ENCODE results near the gene BNC2. TPM values are rescaled to one million over a fixed set of nuclear protein-coding genes. Genes with fewer than 3 reads are reported as not detected.

BNC2 gene
- total RNA-seq, 1 experiment from 2014 or later: 43.6 TPM

GRCh38 chr9:16693616-16694015 lies 176.9 kb downstream of the BNC2 start:
- Histone ChIP-seq H2BK120ac (ENCODE audit: low read depth, low read length, poor library complexity, severe bottlenecking) (no peak overlapping the region), H3K18ac (ENCODE audit: insufficient read length, low read depth, low read length) (no peak overlapping the region), H2BK5ac (ENCODE audit: insufficient read length, low read length) (no peak overlapping the region), H2BK15ac (ENCODE audit: low read depth, low read length) (no peak overlapping the region), H3K9me3 (ENCODE audit: control insufficient read depth, low read depth, low read length) (no peaks in the 10 kb centered on the region), H2AFZ (ENCODE audit: low read length) (no peak overlapping the region), H2BK20ac (ENCODE audit: low read depth, low read length, poor library complexity, severe bottlenecking) (no peak overlapping the region), H4K8ac (replicated peaks; ENCODE audit: insufficient read length, low read depth, low read length) (no peak overlapping the region), H3K14ac (ENCODE audit: insufficient read depth, low read length) (no peak overlapping the region), H4K91ac (ENCODE audit: insufficient read length, low read depth, low read length) (no peak overlapping the region), H3K27me3 (ENCODE audit: insufficient read depth, low read length) (no peaks in the 10 kb centered on the region), H3K23me2 (ENCODE audit: insufficient read length, low read depth, low read length, poor library complexity, severe bottlenecking) (no peaks in the 10 kb centered on the region), H4K5ac (ENCODE audit: insufficient read length, low read depth, low read length) (no peak overlapping the region), H3T11ph (ENCODE audit: low read length) (no peak overlapping the region), H3K56ac (ENCODE audit: insufficient read length, low read depth, low read length) (no peak overlapping the region), H3K9ac (ENCODE audit: extremely low read depth, insufficient read length, low read length) (no peak overlapping the region), H4K20me1 (ENCODE audit: control insufficient read depth, insufficient read depth, insufficient read length) (no peaks in the 10 kb centered on the region), H3K27ac (ENCODE audit: insufficient read length, low read depth, low read length) (no peak overlapping the region), H2BK12ac (ENCODE audit: insufficient read length, low read depth, low read length) (no peak overlapping the region), H3K4me2 (ENCODE audit: insufficient read depth, insufficient read length, low read length) (no peak overlapping the region), H3K4ac (ENCODE audit: low read depth, low read length) (no peak overlapping the region), H3K23ac (ENCODE audit: insufficient read length, low read depth, low read length) (no peak overlapping the region), H3K4me1 (ENCODE audit: insufficient read depth, low read length) (peaks cover 11% of the 10 kb centered on the region), H2AK5ac (ENCODE audit: insufficient read length, low read length) (no peak overlapping the region), H3K79me1 (ENCODE audit: insufficient read depth, low read depth, low read length, poor library complexity, severe bottlenecking) (no peaks in the 10 kb centered on the region), H3K79me2 (ENCODE audit: insufficient read depth, low read length) (0 out of 2 replicates have a peak, but pooled peaks cover 2% of the 10 kb centered on the region)
- Mint-ChIP-seq H3K9me3 (no peaks in the 10 kb centered on the region), H3K36me3 (ENCODE audit: insufficient read depth in 1 of 3, low read depth in 3 of 3) (no peaks in the 10 kb centered on the region), H3K4me3 (no peak overlapping the region), H3K4me1 (peaks cover 48 to 65% of the 10 kb centered on the region in 2 experiments), H3K27me3 (ENCODE audit: low read depth) (no peaks in the 10 kb centered on the region), H3K27ac (peak overlapping the region in 1 of 3 experiments; percentile 78; a peak in 2 of 7 replicates)
- TF ChIP-seq CTCF (conservative IDR thresholded peaks at IDR 0.05): no peak
- DNase-seq: no peak
- WGBS (ENCODE audit: extremely low coverage, insufficient read length, low lambda C conversion rate): no CpG with 5 or more reads among the region's 3 CpGs

All from H9 (cell line).